SK-N-SH (cell line): ENCODE measurements around the gene AURKB. TPM values are rescaled to one million over a fixed set of nuclear protein-coding genes. Genes with fewer than 3 reads are reported as not detected.

Experiments used
- CTCF ChIA-PET: fragments of 300-600, 350-600 bp; formaldehyde crosslinking; extraction: SDS; loops from one replicate; lab custom pipeline; 2021; lab: Yijun Ruan, JAX
- POLR2A ChIA-PET: fragments of 350-600 bp; sonication (Branson Sonifier 250); formaldehyde crosslinking; extraction: SDS; loops from one replicate; lab custom pipeline; 2020; ENCODE audit warnings: antibody characterized with exemption, inconsistent platforms; lab: Yijun Ruan, JAX
- DNase-seq: peaks from one replicate; pipeline ENCODE4 v3.0.0; 2012
- H2AFZ ChIP-seq: fragments of 200-600 bp; sonication (generic); 2 replicates; pipeline ENCODE4 v1.8.1; 2016; ENCODE audit warnings: antibody characterized with exemption, mild to moderate bottlenecking, low read depth
- H3F3A ChIP-seq: fragments of 200-600 bp; sonication (generic); replicated peaks from 2 replicates; pipeline ENCODE3; 2016; ENCODE audit warnings: antibody characterized with exemption, mild to moderate bottlenecking; ENCODE audit not compliant: insufficient read depth
- H3K27ac ChIP-seq, 2 experiments: fragments of 200-500 bp in 1 of 2; fragments of 200-600 bp in 1 of 2; sonication (Bioruptor generic) in 1 of 2; sonication (generic), shearing (Covaris generic) in 1 of 2; 2 replicates each; pipeline versions ENCODE4 v1.5.1 to v1.6.1; 2014 to 2016; ENCODE audit warnings: low read depth in 2 of 2, inconsistent platforms in 1 of 2, low read length in 1 of 2, mild to moderate bottlenecking in 1 of 2, mixed read lengths in 1 of 2
- H3K27me3 ChIP-seq: fragments of 200-600 bp; sonication (generic), shearing (Covaris generic); 2 replicates; pipeline ENCODE4 v1.6.1; 2016; ENCODE audit warnings: mixed run types; ENCODE audit not compliant: insufficient read depth
- H3K36me3 ChIP-seq, 2 experiments: fragments of 200-500 bp in 1 of 2; fragments of 200-600 bp in 1 of 2; sonication (Bioruptor generic) in 1 of 2; sonication (generic) in 1 of 2; replicated peaks in 1 of 2; 2 replicates each; pipeline versions ENCODE3 to v1.5.1; 2014 to 2016; ENCODE audit warnings: low read length in 1 of 2, mild to moderate bottlenecking in 1 of 2; ENCODE audit not compliant: insufficient read depth in 2 of 2, control insufficient read depth in 1 of 2
- H3K4me1 ChIP-seq, 2 experiments: fragments of 200-500 bp in 1 of 2; fragments of 200-600 bp in 1 of 2; sonication (Bioruptor generic) in 1 of 2; sonication (generic), shearing (Covaris generic) in 1 of 2; 2 replicates each; pipeline versions ENCODE4 v1.5.1 to v1.6.1; 2014 to 2016; ENCODE audit warnings: low read depth in 1 of 2, low read length in 1 of 2, mixed run types in 1 of 2; ENCODE audit not compliant: insufficient read depth in 2 of 2, control insufficient read depth in 1 of 2
- H3K4me2 ChIP-seq: fragments of 200-600 bp; sonication (generic), shearing (Covaris generic); 2 replicates; pipeline ENCODE4 v1.6.1; 2017; ENCODE audit warnings: mixed run types
- H3K4me3 ChIP-seq, 2 experiments: fragments of 200-500 bp in 1 of 2; fragments of 200-600 bp in 1 of 2; sonication (Bioruptor generic) in 1 of 2; sonication (generic), shearing (Covaris generic) in 1 of 2; 2 replicates each; pipeline versions ENCODE4 v1.5.1 to v1.8.1; 2014 to 2016; ENCODE audit warnings: low read depth in 2 of 2, inconsistent platforms in 1 of 2, low read length in 1 of 2, mild to moderate bottlenecking in 1 of 2, mixed read lengths in 1 of 2, moderate library complexity in 1 of 2
- H3K79me2 ChIP-seq: fragments of 200-600 bp; sonication (generic); 2 replicates; pipeline ENCODE4 v1.8.1; 2017; ENCODE audit warnings: mild to moderate bottlenecking; ENCODE audit not compliant: insufficient read depth
- H3K9ac ChIP-seq: fragments of 200-600 bp; sonication (generic); 2 replicates; pipeline ENCODE4 v1.6.1; 2017; ENCODE audit warnings: mixed run types
- H3K9me2 ChIP-seq: fragments of 200-600 bp; sonication (generic); 2 replicates; pipeline ENCODE4 v1.6.1; 2017; ENCODE audit warnings: mixed run types
- H3K9me3 ChIP-seq: fragments of 200-600 bp; sonication (generic); 2 replicates; pipeline ENCODE4 v1.6.1; 2017; ENCODE audit warnings: mixed run types, mild to moderate bottlenecking, moderate library complexity
- H4K20me1 ChIP-seq: fragments of 200-600 bp; sonication (generic); 2 replicates; pipeline ENCODE4 v1.6.1; 2017; ENCODE audit warnings: mild to moderate bottlenecking, mixed run types; ENCODE audit not compliant: insufficient read depth
- FOSL2 ChIP-seq: IDR thresholded peaks from 2 replicates; pipeline ENCODE4 v1.4.0; 2012; ENCODE audit warnings: low read depth, mild to moderate bottlenecking, moderate library complexity, borderline replicate concordance
- FOXM1 ChIP-seq: IDR thresholded peaks from 2 replicates; pipeline ENCODE4 v1.4.0; 2012; ENCODE audit warnings: low read depth, mild to moderate bottlenecking
- MAX ChIP-seq: IDR thresholded peaks from 2 replicates; pipeline ENCODE4 v1.4.0; 2012; ENCODE audit warnings: low read depth
- MEF2A ChIP-seq: IDR thresholded peaks from 2 replicates; pipeline ENCODE4 v1.4.0; 2012; ENCODE audit warnings: low read depth, borderline replicate concordance
- MXI1 ChIP-seq: IDR thresholded peaks from 2 replicates; pipeline ENCODE4 v1.6.1; 2012; ENCODE audit warnings: mild to moderate bottlenecking, low read depth, low read length, improper control_type of control experiment
- POLR2AphosphoS5 ChIP-seq: IDR thresholded peaks from 2 replicates; pipeline ENCODE4 v1.6.1; 2012; ENCODE audit warnings: low read depth, low read length
- REST ChIP-seq: IDR thresholded peaks from 2 replicates; pipeline ENCODE4 v1.6.1; 2012; ENCODE audit warnings: mild to moderate bottlenecking, low read depth, low read length, moderate library complexity
- RFX5 ChIP-seq: IDR thresholded peaks from 2 replicates; pipeline ENCODE4 v1.6.1; 2012; ENCODE audit warnings: mild to moderate bottlenecking, improper control_type of control experiment, low read length
- SIN3A ChIP-seq: IDR thresholded peaks from 2 replicates; pipeline ENCODE4 v1.6.1; 2012; ENCODE audit warnings: low read depth, mild to moderate bottlenecking, low read length, moderate library complexity, borderline replicate concordance
- TAF1 ChIP-seq: IDR thresholded peaks from 2 replicates; pipeline ENCODE4 v1.6.1; 2012; ENCODE audit warnings: low read depth, mild to moderate bottlenecking, low read length, moderate library complexity, borderline replicate concordance
- USF1 ChIP-seq: IDR thresholded peaks from 2 replicates; pipeline ENCODE4 v1.4.0; 2012; ENCODE audit warnings: low read depth, borderline replicate concordance
- YY1 ChIP-seq: IDR thresholded peaks from 2 replicates; pipeline ENCODE4 v1.4.0; 2012; ENCODE audit warnings: low read depth, mild to moderate bottlenecking
- WGBS: methylation state at CpG from one replicate; pipeline ENCODE4 v1.1.6; 2017; ENCODE audit warnings: low lambda C conversion rate; 5-methylcytosine and 5-hydroxymethylcytosine counted together
- polyA plus RNA-seq, 3 experiments: library from polyadenylated mRNA; depleted of rRNA; stranded (reverse); fragments of >200 nt; gene quantifications; 2 replicates each; pipeline ENCODE4 v1.2.3, GENCODE V29; 2012

AURKB gene
- 28.8 and 43.9 TPM in 2 replicates for polyA plus RNA-seq (2012; rRNA removed)
- 23.4 and 32.0 TPM in 2 replicates for polyA plus RNA-seq (2012; cell fraction: cytosol; rRNA removed)
- polyA plus RNA-seq (2012; cell fraction: nucleus; rRNA removed): 104 and 168 TPM in 2 replicates

GRCh38 chr17:8209907-8210760 is at the start of gene AURKB:
Gene AURKB (minus strand): TSS chr17:8210575. CDS start chr17:8210224, 351 bp downstream.
- peaks cover 0 to 9% of the 10 kb centered on the region in 2 experiments; a peak in 1 of 4 replicates for H3K4me1 ChIP-seq
- H2AFZ ChIP-seq: peak within 1 kb of the TSS; percentile 99
- H3K4me3 ChIP-seq: peak within 1 kb of the TSS; percentile 61 to 85
- CTCF ChIA-PET: interaction anchor here (0.8 to 1.0 kb wide), 4 partner anchors 11 to 95 kb away, joined by 3 to 4 read pairs (median 3); no protein-coding TSS in a partner anchor
- TF ChIP-seq FOSL2 (no peak), SIN3A (peak; percentile 99), MEF2A (no peak), MAX (peak; percentile 99), YY1 (0 out of 2 replicates have a peak, but pooled peaks have one; percentile 27), RFX5 (peak; percentile 85), MXI1 (peak; percentile 100), REST (no peak), POLR2AphosphoS5 (peak; percentile 86), TAF1 (peak; percentile 85; the same call in 1 of the 2 replicates), USF1 (peak; percentile 43; the same call in 1 of the 2 replicates), FOXM1 (peak; percentile 92)
- TF ChIP-seq, all 33 proteins: peak for 9
- peak; percentile 94 for DNase-seq
- Histone ChIP-seq H3K27ac (peak within 1 kb of the TSS; percentile 54 to 84), H3K79me2 (peaks cover 51% of the 10 kb centered on the region), H3K4me2 (peak within 1 kb of the TSS; percentile 94), H3K9me2 (no peaks in the 10 kb centered on the region), H3K9me3 (no peaks in the 10 kb centered on the region), H3K9ac (peak within 1 kb of the TSS; percentile 85), H3K27me3 (no peaks in the 10 kb centered on the region), H3F3A (peaks cover 36% of the 10 kb centered on the region), H3K36me3 (peaks cover 0 to 6% of the 10 kb centered on the region in 2 experiments), H4K20me1 (peaks cover 4% of the 10 kb centered on the region; the same call in 1 of the 2 replicates)
- POLR2A ChIA-PET: interaction anchor here (0.6 to 4.6 kb wide), 11 partner anchors 9 to 89 kb away, joined by 3 to 22 read pairs (median 3); partner anchors contain the start of genes BORCS6 and CTC1
- WGBS: 2% methylated on average over 41 of the region's 46 CpGs
